Measurements from ENCODE around the gene TIPRL.
"Not testable (repeated sequence)": the region's sequence is repeated elsewhere in the genome, so short reads cannot be mapped to it uniquely, and the experiment has no call there.

The TIPRL gene

GRCh38 chr1:168178638-168179437, at the start of gene TIPRL:
TSS of gene TIPRL (plus strand) at chr1:168178962. CDS start at chr1:168179078, 116 bp downstream.
- DNase-seq = peak; percentile 95

- no peak for DNase-seq
Measured at GRCh38 chr1:168129933-168130332, 48.8 kb upstream of the TIPRL start.

GRCh38 chr1:168134132-168134531, 44.6 kb upstream of the TIPRL start:
- DNase-seq = no peak

GRCh38 chr1:168134642-168135041, 44.1 kb upstream of the TIPRL start:
- DNase-seq = no peak

- DNase-seq = no peak
Measured at GRCh38 chr1:168135116-168135920, 43.4 kb upstream of the TIPRL start.

- no peak for DNase-seq
Measured at GRCh38 chr1:168135921-168136708, 42.6 kb upstream of the TIPRL start.

GRCh38 chr1:168136709-168137514, 41.9 kb upstream of the TIPRL start, which contains the start of gene GPR161:
TSS of gene GPR161 (minus strand) at chr1:168136930. CDS start at chr1:168104850, 32,080 bp downstream.
- DNase-seq = no peak

GRCh38 chr1:168137515-168137821, 41.3 kb upstream of the TIPRL start:
- DNase-seq = no peak

- no peak for DNase-seq
Measured at GRCh38 chr1:168138134-168138533, 40.6 kb upstream of the TIPRL start.

- no peak for DNase-seq
Measured at GRCh38 chr1:168139070-168139469, 39.7 kb upstream of the TIPRL start.

- DNase-seq = no peak
Measured at GRCh38 chr1:168141871-168142385, 36.8 kb upstream of the TIPRL start.

GRCh38 chr1:168145184-168146159, 33.3 kb upstream of the TIPRL start:
- DNase-seq = peak; percentile 87

GRCh38 chr1:168146160-168146539, 32.6 kb upstream of the TIPRL start:
- DNase-seq = no peak

- no peak for DNase-seq
Measured at GRCh38 chr1:168146626-168147025, 32.1 kb upstream of the TIPRL start.

- DNase-seq = no peak
Measured at GRCh38 chr1:168148916-168149315, 29.8 kb upstream of the TIPRL start.

- no peak for DNase-seq
Measured at GRCh38 chr1:168150283-168150682, 28.5 kb upstream of the TIPRL start.

- DNase-seq = no peak
Measured at GRCh38 chr1:168151935-168152334, 26.8 kb upstream of the TIPRL start.

GRCh38 chr1:168154707-168155106, 24.1 kb upstream of the TIPRL start:
- DNase-seq = not testable (repeated sequence)

- no peak for DNase-seq
Measured at GRCh38 chr1:168155910-168156309, 22.9 kb upstream of the TIPRL start.

- no peak for DNase-seq
Measured at GRCh38 chr1:168157638-168158037, 21.1 kb upstream of the TIPRL start.

GRCh38 chr1:168159251-168159650, 19.5 kb upstream of the TIPRL start:
- DNase-seq = no peak
